ENCODE measurements around the gene PCDHGA9.

GRCh38 chr5:141366016-141366896 lies 36.3 kb upstream of the PCDHGA9 start:
- TF ChIP-seq CTCF (optimal IDR thresholded peaks at IDR 0.05 in 1 of 3, IDR thresholded peaks at IDR 0.05 in 1 of 3, conservative IDR thresholded peaks at IDR 0.05 in 1 of 3; ENCODE audit: extremely low read depth in 1 of 3, insufficient read depth in 2 of 3, low read length in 3 of 3) (no peak), EZH2 (IDR thresholded peaks at IDR 0.05; ENCODE audit: low read length) (no peak)

All from keratinocyte (primary cell).